ENCODE measurements around the gene GAK. TPM values are rescaled to one million over a fixed set of nuclear protein-coding genes. Genes with fewer than 3 reads are reported as not detected.

The GAK gene
- total RNA-seq, 1 donor from 2014 or later, result 27.6 TPM

GRCh38 chr4:950136-951020 is 18.3 kb upstream of the GAK start:
- Histone ChIP-seq H3K27ac (no peak overlapping the region), H2AFZ (replicated peaks) (no peak overlapping the region), H3K9ac (no peak overlapping the region), H3K79me2 (ENCODE audit: low read depth) (no peaks in the 10 kb centered on the region), H3K4me1 (peaks cover 9% of the 10 kb centered on the region), H3K4me2 (no peak overlapping the region), H3K27me3 (no peaks in the 10 kb centered on the region), H3F3A (ENCODE audit: low read depth) (peaks cover 2% of the 10 kb centered on the region), H3K4me3 (no peak overlapping the region), H4K20me1 (ENCODE audit: low read depth) (no peaks in the 10 kb centered on the region), H3K36me3 (no peaks in the 10 kb centered on the region), H3K9me3 (ENCODE audit: low read depth) (no peaks in the 10 kb centered on the region)
- no peak for DNase-seq (ENCODE audit: low spot score)
- Mint-ChIP-seq H3K36me3 (peaks cover 5% of the 10 kb centered on the region), H3K4me1 (peaks cover 10% of the 10 kb centered on the region), H3K27me3 (ENCODE audit: insufficient read depth, low read depth) (peaks cover 3% of the 10 kb centered on the region), H3K4me3 (no peak overlapping the region), H3K9me3 (no peaks in the 10 kb centered on the region), H3K27ac (no peak overlapping the region)
- TF ChIP-seq, protein P1, sequence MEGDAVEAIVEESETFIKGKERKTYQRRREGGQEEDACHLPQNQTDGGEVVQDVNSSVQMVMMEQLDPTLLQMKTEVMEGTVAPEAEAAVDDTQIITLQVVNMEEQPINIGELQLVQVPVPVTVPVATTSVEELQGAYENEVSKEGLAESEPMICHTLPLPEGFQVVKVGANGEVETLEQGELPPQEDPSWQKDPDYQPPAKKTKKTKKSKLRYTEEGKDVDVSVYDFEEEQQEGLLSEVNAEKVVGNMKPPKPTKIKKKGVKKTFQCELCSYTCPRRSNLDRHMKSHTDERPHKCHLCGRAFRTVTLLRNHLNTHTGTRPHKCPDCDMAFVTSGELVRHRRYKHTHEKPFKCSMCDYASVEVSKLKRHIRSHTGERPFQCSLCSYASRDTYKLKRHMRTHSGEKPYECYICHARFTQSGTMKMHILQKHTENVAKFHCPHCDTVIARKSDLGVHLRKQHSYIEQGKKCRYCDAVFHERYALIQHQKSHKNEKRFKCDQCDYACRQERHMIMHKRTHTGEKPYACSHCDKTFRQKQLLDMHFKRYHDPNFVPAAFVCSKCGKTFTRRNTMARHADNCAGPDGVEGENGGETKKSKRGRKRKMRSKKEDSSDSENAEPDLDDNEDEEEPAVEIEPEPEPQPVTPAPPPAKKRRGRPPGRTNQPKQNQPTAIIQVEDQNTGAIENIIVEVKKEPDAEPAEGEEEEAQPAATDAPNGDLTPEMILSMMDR (IDR thresholded peaks at IDR 0.05), result no peak
- no peak for TF ChIP-seq EZH2phosphoT487 (IDR thresholded peaks at IDR 0.05)
- TF ChIP-seq EZH2 (IDR thresholded peaks at IDR 0.05), result no peak

GRCh38 chr4:949656-950055 is 17.5 kb upstream of the GAK start:
- H3K36me3 Mint-ChIP-seq, result peaks cover 2% of the 10 kb centered on the region
- Histone ChIP-seq H3F3A (ENCODE audit: low read depth) (peaks cover 4% of the 10 kb centered on the region), H3K36me3 (no peaks in the 10 kb centered on the region), H2AFZ (replicated peaks) (no peak overlapping the region), H3K4me2 (no peak overlapping the region), H3K4me1 (peaks cover 15% of the 10 kb centered on the region), H3K9ac (no peak overlapping the region), H3K9me3 (ENCODE audit: low read depth) (no peaks in the 10 kb centered on the region), H4K20me1 (ENCODE audit: low read depth) (no peaks in the 10 kb centered on the region), H3K4me3 (no peak overlapping the region), H3K79me2 (ENCODE audit: low read depth) (no peaks in the 10 kb centered on the region), H3K27ac (no peak overlapping the region), H3K27me3 (peaks cover under 1% of the 10 kb centered on the region)
- H3K4me1 Mint-ChIP-seq, result peaks cover 14% of the 10 kb centered on the region
- no peak overlapping the region for H3K4me3 Mint-ChIP-seq
- no peaks in the 10 kb centered on the region for H3K9me3 Mint-ChIP-seq
- H3K27me3 Mint-ChIP-seq (ENCODE audit: insufficient read depth, low read depth), result peaks cover 3% of the 10 kb centered on the region
- no peak overlapping the region for H3K27ac Mint-ChIP-seq
- TF ChIP-seq EZH2 (IDR thresholded peaks at IDR 0.05) (no peak), EZH2phosphoT487 (IDR thresholded peaks at IDR 0.05) (no peak)
- TF ChIP-seq, protein P1 (IDR thresholded peaks at IDR 0.05), result no peak
- no peak for DNase-seq (ENCODE audit: low spot score)

- no peak for DNase-seq (ENCODE audit: low spot score)
- H3K27ac Mint-ChIP-seq, result no peak overlapping the region
- no peak overlapping the region for H2AFZ ChIP-seq (replicated peaks)
Observed at GRCh38 chr4:948936-949300, 16.8 kb upstream of the GAK start.

More at GRCh38 chr4:948936-949300, 16.8 kb upstream of the GAK start:
- peaks cover 16% of the 10 kb centered on the region for H3K4me1 ChIP-seq
- Mint-ChIP-seq H3K9me3 (no peaks in the 10 kb centered on the region), H3K36me3 (no peaks in the 10 kb centered on the region), H3K27me3 (ENCODE audit: insufficient read depth, low read depth) (peaks cover 3% of the 10 kb centered on the region), H3K4me1 (peaks cover 14% of the 10 kb centered on the region), H3K4me3 (no peak overlapping the region)
- H3K4me2 ChIP-seq, result no peak overlapping the region
- H4K20me1 ChIP-seq (ENCODE audit: low read depth), result no peaks in the 10 kb centered on the region
- H3K9ac ChIP-seq, result no peak overlapping the region
- peaks cover 6% of the 10 kb centered on the region for H3K27me3 ChIP-seq
- no peak overlapping the region for H3K4me3 ChIP-seq
- TF ChIP-seq, protein P1 (IDR thresholded peaks at IDR 0.05), result no peak
- TF ChIP-seq EZH2phosphoT487 (IDR thresholded peaks at IDR 0.05) (no peak), EZH2 (IDR thresholded peaks at IDR 0.05) (no peak)
- H3K36me3 ChIP-seq, result no peaks in the 10 kb centered on the region
- peaks cover 4% of the 10 kb centered on the region for H3F3A ChIP-seq (ENCODE audit: low read depth)
- H3K79me2 ChIP-seq (ENCODE audit: low read depth), result no peaks in the 10 kb centered on the region
- no peaks in the 10 kb centered on the region for H3K9me3 ChIP-seq (ENCODE audit: low read depth)
- no peak overlapping the region for H3K27ac ChIP-seq
